HCT116 (cell line): ENCODE data around the gene NKX6-2. TPM values are rescaled to one million over a fixed set of nuclear protein-coding genes. Genes with fewer than 3 reads are reported as not detected.

Experiments
- ATAC-seq: fragments of 200-7000 bp; cut with Tn5 transposase; 2 replicates; pipeline ENCODE4 v1.9.1; 2020; ENCODE audit warnings: mild to moderate bottlenecking, moderate library complexity
- BruUV-seq: library from RNA; stranded (reverse); fragments of 400-500 nt; replicated peaks from 2 replicates; lab custom pipeline; 2021; lab: Mats Ljungman, UMichigan
- CTCF ChIA-PET: fragments of 300-600 bp; sonication (Branson Sonifier 250); formaldehyde crosslinking; loops from one replicate; lab custom pipeline; 2021; ENCODE audit warnings: antibody characterized with exemption; lab: Charles Lee
- POLR2A ChIA-PET: fragments of 300-600, 350-600 bp; sonication (Branson Sonifier 250); formaldehyde crosslinking; loops from one replicate; lab custom pipeline; 2021; ENCODE audit warnings: antibody characterized with exemption; lab: Charles Lee
- RAD21 ChIA-PET, 2 experiments: fragments of 300-600 bp; sonication (Branson Sonifier 250); formaldehyde crosslinking; loops; one replicate each; lab custom pipeline; 2023; ENCODE audit warnings: low total read pairs in 2 of 2; ENCODE audit not compliant: uncharacterized antibody in 2 of 2, unreplicated experiment in 2 of 2, low non-redundant PET in 1 of 2; lab: Charles Lee
- DNase-seq: peaks from one replicate; pipeline ENCODE4 v3.0.0-alpha.2; 2010; ENCODE audit warnings: low read depth, low spot score
- H2AFZ ChIP-seq: fragments of 200-600 bp; shearing (Covaris generic), sonication (generic); 2 replicates; pipeline ENCODE4 v1.6.1; 2017; ENCODE audit warnings: low read depth, mixed run types, mixed read lengths, antibody characterized with exemption, low read length; ENCODE audit not compliant: poor library complexity, severe bottlenecking
- H3K27ac ChIP-seq: 2 replicates; pipeline ENCODE4 v1.5.1; 2012; ENCODE audit warnings: low read depth, low read length
- H3K27me3 ChIP-seq: fragments of 200-600 bp; sonication (generic); 2 replicates; pipeline ENCODE4 v1.6.1; 2016; ENCODE audit warnings: mixed run types, low read length, mixed read lengths; ENCODE audit not compliant: insufficient read depth
- H3K36me3 ChIP-seq, 2 experiments: fragments of 200-500 bp in 1 of 2; fragments of 200-600 bp in 1 of 2; sonication (Bioruptor generic) in 1 of 2; sonication (generic) in 1 of 2; 2 replicates each; pipeline versions ENCODE4 v1.5.1 to v1.6.1; 2014 to 2016; ENCODE audit warnings: low read length in 2 of 2, inconsistent platforms in 1 of 2, mixed read lengths in 1 of 2, mixed run types in 1 of 2; ENCODE audit not compliant: insufficient read depth in 2 of 2, control insufficient read depth in 1 of 2
- H3K4me1 ChIP-seq, 2 experiments: fragments of 200-600 bp in 1 of 2; sonication (generic) in 1 of 2; 2 replicates each; pipeline versions ENCODE4 v1.5.1 to v1.6.1; 2012 to 2017; ENCODE audit warnings: low read length in 2 of 2, inconsistent platforms in 1 of 2, mild to moderate bottlenecking in 1 of 2, mixed read lengths in 1 of 2, mixed run types in 1 of 2, moderate library complexity in 1 of 2; ENCODE audit not compliant: insufficient read depth in 2 of 2, control insufficient read depth in 1 of 2
- H3K4me2 ChIP-seq: fragments of 200-600 bp; sonication (generic); 2 replicates; pipeline ENCODE4 v1.6.1; 2017; ENCODE audit warnings: mixed run types, low read length, mixed read lengths
- H3K4me3 ChIP-seq, 2 experiments: fragments of 200-600 bp in 1 of 2; sonication (generic) in 1 of 2; replicated peaks in 1 of 2; 2 replicates each; pipeline ENCODE4 v1.5.1; 2011 to 2016; ENCODE audit warnings: low read length in 2 of 2, control low read depth in 1 of 2, low read depth in 1 of 2, mild to moderate bottlenecking in 1 of 2, mixed read lengths in 1 of 2, mixed run types in 1 of 2
- H3K79me2 ChIP-seq: fragments of 200-600 bp; sonication (generic); 2 replicates; pipeline ENCODE4 v1.6.1; 2017; ENCODE audit warnings: mild to moderate bottlenecking, mixed run types, low read length, moderate library complexity, mixed read lengths; ENCODE audit not compliant: insufficient read depth
- H3K9ac ChIP-seq: fragments of 200-600 bp; sonication (generic); 2 replicates; pipeline ENCODE4 v1.6.1; 2016; ENCODE audit warnings: low read length, mixed read lengths
- H3K9me2 ChIP-seq: fragments of 200-600 bp; sonication (generic), shearing (Covaris generic); 2 replicates; pipeline ENCODE4 v1.6.1; 2017; ENCODE audit warnings: mixed run types, mild to moderate bottlenecking, moderate library complexity; ENCODE audit not compliant: insufficient read depth
- H3K9me3 ChIP-seq, 2 experiments: fragments of 200-500 bp in 1 of 2; fragments of 200-600 bp in 1 of 2; sonication (Bioruptor generic) in 1 of 2; sonication (generic) in 1 of 2; 2 replicates each; pipeline ENCODE4 v1.6.1; 2014 to 2017; ENCODE audit warnings: low read length in 2 of 2, mixed read lengths in 2 of 2, inconsistent platforms in 1 of 2, low read depth in 1 of 2, mild to moderate bottlenecking in 1 of 2, mixed run types in 1 of 2, moderate library complexity in 1 of 2; ENCODE audit not compliant: control insufficient read depth in 1 of 2, insufficient read depth in 1 of 2
- H4K20me1 ChIP-seq: fragments of 200-600 bp; sonication (generic), shearing (Covaris generic); 2 replicates; pipeline ENCODE4 v1.6.1; 2017; ENCODE audit warnings: mixed run types, mild to moderate bottlenecking, moderate library complexity; ENCODE audit not compliant: insufficient read depth
- ATF3 ChIP-seq: IDR thresholded peaks from 2 replicates; pipeline ENCODE4 v1.6.1; 2012
- CBX3 ChIP-seq: IDR thresholded peaks from 2 replicates; pipeline ENCODE4 v1.6.1; 2012; ENCODE audit warnings: low read depth
- EGR1 ChIP-seq: IDR thresholded peaks from 2 replicates; pipeline ENCODE4 v1.6.1; 2012; ENCODE audit warnings: low read depth
- ELF1 ChIP-seq: IDR thresholded peaks from 2 replicates; pipeline ENCODE4 v1.6.1; 2012; ENCODE audit warnings: low read depth, borderline replicate concordance
- EZH2 ChIP-seq: fragments of 200-600 bp; sonication (generic); IDR thresholded peaks from 2 replicates; pipeline ENCODE4 v1.6.1; 2017; ENCODE audit warnings: antibody characterized with exemption, mixed run types
- EZH2phosphoT487 ChIP-seq: fragments of 200-600 bp; IDR thresholded peaks from 2 replicates; pipeline ENCODE4 v1.6.1; 2018; ENCODE audit warnings: antibody characterized with exemption, borderline replicate concordance
- FOSL1 ChIP-seq: IDR thresholded peaks from 2 replicates; pipeline ENCODE4 v1.6.1; 2012; ENCODE audit warnings: low read depth
- JUND ChIP-seq: IDR thresholded peaks from 2 replicates; pipeline ENCODE4 v1.6.1; 2012
- POLR2AphosphoS5 ChIP-seq: IDR thresholded peaks from 2 replicates; pipeline ENCODE4 v1.6.1; 2011; ENCODE audit warnings: mild to moderate bottlenecking, low read depth, low read length, moderate library complexity
- REST ChIP-seq: IDR thresholded peaks from 2 replicates; pipeline ENCODE4 v1.6.1; 2012; ENCODE audit warnings: low read depth
- SIN3A ChIP-seq: IDR thresholded peaks from 2 replicates; pipeline ENCODE4 v1.6.1; 2012; ENCODE audit warnings: low read depth
- SP1 ChIP-seq: IDR thresholded peaks from 2 replicates; pipeline ENCODE4 v1.6.1; 2012; ENCODE audit warnings: low read depth
- SRF ChIP-seq: IDR thresholded peaks from 2 replicates; pipeline ENCODE4 v1.6.1; 2012; ENCODE audit warnings: low read depth
- ZBTB33 ChIP-seq: IDR thresholded peaks from 2 replicates; pipeline ENCODE4 v1.6.1; 2011; ENCODE audit warnings: mild to moderate bottlenecking, low read length, moderate library complexity; ENCODE audit not compliant: insufficient replicate concordance; ENCODE audit errors: extremely low read depth
- ZNF274 ChIP-seq: fragments of 200-500 bp; sonication (Bioruptor generic); IDR thresholded peaks from 2 replicates; pipeline ENCODE4 v1.6.1; 2014; ENCODE audit warnings: mild to moderate bottlenecking, low read depth, low read length, inconsistent platforms
- intact Hi-C: fragments of 100-400 bp; cut with micrococcal nuclease; formaldehyde crosslinking; loops from 2 replicates; pipeline ENCODE4 v1.10.0; 2022
- total RNA-seq: library from RNA; stranded (reverse); gene quantifications from one replicate; pipeline ENCODE4 v1.2.1, GENCODE V29; 2021; ENCODE audit not compliant: unreplicated experiment

NKX6-2 gene
- total RNA-seq, 1 experiment from 2014 or later: not detected

- CTCF ChIA-PET: no interaction called here
- DNase-seq (no peak), ATAC-seq (no peak)
- no peak overlapping the region for H3K4me2 ChIP-seq
- no peak overlapping the region for H3K27ac ChIP-seq
- BruUV-seq: no TSS peak
- no peaks in the 10 kb centered on the region for H3K4me1 ChIP-seq
- POLR2A ChIA-PET: no interaction called here
- H4K20me1 ChIP-seq: no peaks in the 10 kb centered on the region
- no peak overlapping the region for H2AFZ ChIP-seq
- no peaks in the 10 kb centered on the region for H3K9me3 ChIP-seq
- no peaks in the 10 kb centered on the region for H3K36me3 ChIP-seq
- H3K79me2 ChIP-seq: no peaks in the 10 kb centered on the region
- RAD21 ChIA-PET: no interaction called here
- no peak overlapping the region for H3K4me3 ChIP-seq
- H3K27me3 ChIP-seq: no peaks in the 10 kb centered on the region
- no peak overlapping the region for H3K9ac ChIP-seq
- TF ChIP-seq ATF3: no peak
- no peak for TF ChIP-seq SRF
- H3K9me2 ChIP-seq: no peaks in the 10 kb centered on the region
- intact Hi-C loops: no loop called here
Observed at GRCh38 chr10:132739225-132739613, 46.7 kb downstream of the NKX6-2 start.

DNA sequence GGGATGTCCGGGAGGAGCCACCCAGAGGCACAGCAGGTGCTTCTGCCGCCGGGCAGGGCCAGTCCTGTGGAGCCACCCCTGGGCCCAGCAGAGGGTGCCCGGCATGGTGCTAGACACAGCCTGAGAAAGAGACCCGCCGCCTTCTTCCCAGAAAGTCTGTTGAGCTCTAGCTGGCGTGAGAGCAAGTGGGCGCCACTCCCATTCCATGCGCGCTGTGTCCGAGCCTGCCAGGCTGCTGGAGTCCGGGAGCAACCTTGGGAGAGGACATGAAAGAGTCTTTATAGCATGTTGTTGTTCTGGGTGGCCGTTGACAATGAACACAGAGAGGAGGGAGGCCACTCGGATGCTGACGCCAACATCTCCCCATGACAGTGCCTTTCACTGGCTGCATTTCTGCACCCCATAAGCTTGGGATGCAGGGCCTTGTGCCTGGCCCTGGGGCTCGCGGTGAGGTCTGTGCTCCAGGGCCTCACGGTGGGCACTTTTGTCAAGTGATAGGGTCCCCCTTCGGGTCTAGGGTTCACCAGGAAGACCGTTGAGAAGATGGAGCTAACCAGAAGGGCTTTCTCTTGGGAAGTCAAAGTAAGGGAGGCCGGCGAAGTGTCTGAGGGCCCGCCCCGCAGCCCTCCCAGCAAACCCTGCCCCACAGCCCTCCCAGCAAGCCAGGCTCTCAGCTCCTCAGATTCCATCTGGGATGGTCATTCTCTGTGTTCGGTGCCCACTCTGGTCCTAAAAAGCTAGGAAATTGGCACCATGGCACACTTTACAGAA, 47.3 kb downstream of the NKX6-2 start:
- H3K27ac ChIP-seq: no peak overlapping the region
- CTCF ChIA-PET: no interaction called here
- no peaks in the 10 kb centered on the region for H4K20me1 ChIP-seq
- H3K9ac ChIP-seq: no peak overlapping the region
- BruUV-seq: no TSS peak
- no peaks in the 10 kb centered on the region for H3K36me3 ChIP-seq
- no peak for ATAC-seq
- RAD21 ChIA-PET: no interaction called here
- no peaks in the 10 kb centered on the region for H3K4me1 ChIP-seq
- POLR2A ChIA-PET: no interaction called here
- intact Hi-C loops: no loop called here
- H2AFZ ChIP-seq: no peak overlapping the region
- no peaks in the 10 kb centered on the region for H3K27me3 ChIP-seq
- no peaks in the 10 kb centered on the region for H3K79me2 ChIP-seq
- H3K9me3 ChIP-seq: no peaks in the 10 kb centered on the region
- H3K4me3 ChIP-seq: no peak overlapping the region
- no peak for DNase-seq
- no peak overlapping the region for H3K4me2 ChIP-seq
- H3K9me2 ChIP-seq: no peaks in the 10 kb centered on the region
- no peak for TF ChIP-seq ZBTB33
- TF ChIP-seq ATF3: no peak
- no peak for TF ChIP-seq POLR2AphosphoS5
- TF ChIP-seq SP1: no peak
- no peak for TF ChIP-seq SIN3A
- no peak for TF ChIP-seq CBX3
- TF ChIP-seq JUND: no peak
- no peak for TF ChIP-seq EZH2phosphoT487
- TF ChIP-seq ZNF274: no peak
- TF ChIP-seq EGR1: no peak
- TF ChIP-seq REST: no peak
- no peak for TF ChIP-seq ELF1
- TF ChIP-seq FOSL1: no peak
- no peak for TF ChIP-seq EZH2
